B cell (primary cell): Measurements from ENCODE around the gene SNX24.

ENCODE experiments used
- CTCF ChIP-seq: fragments of 200-600 bp; IDR thresholded peaks from one replicate; pipeline ENCODE4 v1.8.0; 2022; ENCODE audit warnings: antibody characterized with exemption, mild to moderate bottlenecking
- EZH2 ChIP-seq: IDR thresholded peaks from 2 replicates; pipeline ENCODE4 v1.6.1; 2012; ENCODE audit warnings: borderline replicate concordance, low read depth, mild to moderate bottlenecking, moderate library complexity, low read length; ENCODE audit not compliant: insufficient read depth, poor library complexity, severe bottlenecking

GRCh38 chr5:122919969-122920368 is 74.6 kb downstream of the SNX24 start:
- TF ChIP-seq CTCF (no peak), EZH2 (no peak)
